Neural cell (in vitro differentiated cells): ENCODE data around the gene TLE3. TPM values are rescaled to one million over a fixed set of nuclear protein-coding genes. Genes with fewer than 3 reads are reported as not detected.

Source experiments
- H2AFZ ChIP-seq: fragments of 200-600, 300-800 bp; sonication (generic), shearing (Covaris generic); 2 replicates; pipeline ENCODE4 v1.6.0; 2014; ENCODE audit warnings: low read depth, mild to moderate bottlenecking, antibody characterized with exemption, low read length, moderate library complexity
- H3F3A ChIP-seq: fragments of 200-600 bp; shearing (Covaris generic); 2 replicates; pipeline ENCODE4 v1.6.1; 2016; ENCODE audit warnings: mild to moderate bottlenecking, moderate library complexity, mixed read lengths, antibody characterized with exemption, low read length; ENCODE audit not compliant: insufficient read depth, poor library complexity, severe bottlenecking
- H3K27ac ChIP-seq: fragments of 200-600, 300-800 bp; sonication (generic), shearing (Covaris generic); 2 replicates; pipeline ENCODE4 v1.5.1; 2014; ENCODE audit warnings: mild to moderate bottlenecking, low read length, moderate library complexity
- H3K27me3 ChIP-seq: fragments of 300-800, 200-600 bp; sonication (generic), shearing (Covaris generic); 2 replicates; pipeline ENCODE4 v1.6.0; 2014; ENCODE audit warnings: mild to moderate bottlenecking, low read depth, low read length, moderate library complexity; ENCODE audit not compliant: insufficient read depth
- H3K36me3 ChIP-seq: fragments of 300-800, 200-600 bp; sonication (generic), shearing (Covaris generic); 2 replicates; pipeline ENCODE4 v1.5.1; 2014; ENCODE audit warnings: mild to moderate bottlenecking, antibody characterized with exemption, low read length, moderate library complexity; ENCODE audit not compliant: insufficient read depth
- H3K4me2 ChIP-seq: fragments of 300-800, 200-600 bp; sonication (generic), shearing (Covaris generic); 2 replicates; pipeline ENCODE4 v1.6.0; 2014; ENCODE audit warnings: mild to moderate bottlenecking, low read length
- H3K4me3 ChIP-seq: fragments of 300-800, 200-600 bp; sonication (generic), shearing (Covaris generic); 2 replicates; pipeline ENCODE4 v1.5.1; 2014; ENCODE audit warnings: mild to moderate bottlenecking, low read length, moderate library complexity
- H3K79me2 ChIP-seq: fragments of 200-600 bp; shearing (Covaris generic); replicated peaks from 2 replicates; pipeline ENCODE4 v1.6.0; 2014; ENCODE audit warnings: mild to moderate bottlenecking, low read length, moderate library complexity; ENCODE audit not compliant: insufficient read depth
- H3K9ac ChIP-seq: fragments of 300-800, 200-600 bp; sonication (generic), shearing (Covaris generic); 2 replicates; pipeline ENCODE4 v1.6.1; 2016; ENCODE audit warnings: mild to moderate bottlenecking, low read length, mixed read lengths
- H3K9me2 ChIP-seq: fragments of 200-600 bp; shearing (Covaris generic); 2 replicates; pipeline ENCODE4 v1.6.1; 2016; ENCODE audit warnings: mild to moderate bottlenecking, low read length, mixed read lengths; ENCODE audit not compliant: insufficient read depth
- H3K9me3 ChIP-seq: fragments of 200-600, 300-800 bp; sonication (generic), shearing (Covaris generic); 2 replicates; pipeline ENCODE4 v1.6.1; 2016; ENCODE audit warnings: mild to moderate bottlenecking, mixed run types, low read length, moderate library complexity, mixed read lengths
- H4K20me1 ChIP-seq: fragments of 200-600 bp; shearing (Covaris generic); 2 replicates; pipeline ENCODE4 v1.6.1; 2016; ENCODE audit warnings: mild to moderate bottlenecking, mixed run types; ENCODE audit not compliant: insufficient read depth
- EP300 ChIP-seq: fragments of 450-650 bp; conservative IDR thresholded peaks from 2 replicates; pipeline ENCODE4 v1.6.1; 2014; ENCODE audit warnings: antibody characterized with exemption, mild to moderate bottlenecking, moderate library complexity; ENCODE audit not compliant: poor library complexity, severe bottlenecking
- EZH2 ChIP-seq: fragments of 200-600, 300-800 bp; shearing (Covaris generic), sonication (generic); IDR thresholded peaks from 2 replicates; pipeline ENCODE4 v1.6.1; 2014; ENCODE audit warnings: antibody characterized with exemption, low read length, borderline replicate concordance, mild to moderate bottlenecking; ENCODE audit not compliant: insufficient read depth, poor library complexity, severe bottlenecking
- MXI1 ChIP-seq: fragments of 450-650 bp; conservative IDR thresholded peaks from 2 replicates; pipeline ENCODE4 v1.6.1; 2014; ENCODE audit warnings: antibody characterized with exemption, mild to moderate bottlenecking; ENCODE audit not compliant: poor library complexity, severe bottlenecking
- POLR2AphosphoS5 ChIP-seq: IDR thresholded peaks from 2 replicates; pipeline ENCODE4 v1.6.1; 2012
- RAD21 ChIP-seq: fragments of 450-650 bp; conservative IDR thresholded peaks from 2 replicates; pipeline ENCODE4 v1.6.1; 2014; ENCODE audit warnings: antibody characterized with exemption, mild to moderate bottlenecking, moderate library complexity
- REST ChIP-seq: IDR thresholded peaks from 2 replicates; pipeline ENCODE4 v1.6.1; 2012; ENCODE audit warnings: borderline replicate concordance
- SMC3 ChIP-seq: fragments of 450-650 bp; conservative IDR thresholded peaks from 2 replicates; pipeline ENCODE4 v1.6.1; 2014; ENCODE audit warnings: antibody characterized with exemption, mild to moderate bottlenecking, moderate library complexity; ENCODE audit not compliant: poor library complexity
- TAF1 ChIP-seq: IDR thresholded peaks from 2 replicates; pipeline ENCODE4 v1.6.1; 2012; ENCODE audit warnings: low read depth
- polyA plus RNA-seq: library from polyadenylated mRNA; depleted of rRNA; stranded (reverse); fragments of >200 nt; gene quantifications from 2 replicates; pipeline ENCODE4 v1.2.3, GENCODE V29; 2014
- TF ChIP-seq, protein P1 (sequence below): fragments of 450-650 bp; IDR thresholded peaks from 2 replicates; pipeline ENCODE4 v1.5.1; 2014; ENCODE audit warnings: antibody characterized with exemption, mild to moderate bottlenecking, moderate library complexity; ENCODE audit not compliant: poor library complexity, severe bottlenecking

TLE3 gene
- polyA plus RNA-seq, 1 donor from 2014 or later, result 27.6 TPM

DNA sequence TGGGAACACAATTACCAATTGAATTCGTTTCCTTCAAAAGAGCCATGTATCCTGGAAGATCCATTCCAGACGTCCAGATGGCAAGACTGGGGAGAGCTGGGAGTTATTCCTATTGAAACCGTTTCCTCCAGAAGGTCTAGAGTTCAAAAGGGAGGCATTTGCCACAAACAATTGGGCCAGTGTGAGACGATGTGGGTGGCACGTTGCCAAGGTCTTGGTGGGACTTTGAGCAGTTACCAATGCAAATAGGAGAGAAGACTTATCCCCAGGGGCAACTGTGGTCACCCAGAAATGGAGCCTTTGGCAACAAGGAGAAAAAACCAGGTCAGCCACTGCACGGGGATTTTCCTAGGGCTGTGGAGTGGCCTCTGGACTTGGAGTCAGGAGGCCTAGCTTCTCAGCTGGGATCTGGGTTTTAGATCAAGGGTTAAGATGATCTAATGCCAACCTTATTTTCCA, 29.6 kb upstream of the TLE3 start:
- Histone ChIP-seq H3K79me2 (no peaks in the 10 kb centered on the region), H2AFZ (no peak overlapping the region), H3K27ac (no peak overlapping the region), H3K9me2 (no peaks in the 10 kb centered on the region), H4K20me1 (no peaks in the 10 kb centered on the region), H3F3A (no peaks in the 10 kb centered on the region), H3K4me3 (no peak overlapping the region), H3K9me3 (no peaks in the 10 kb centered on the region), H3K9ac (no peak overlapping the region), H3K27me3 (no peaks in the 10 kb centered on the region), H3K36me3 (no peaks in the 10 kb centered on the region), H3K4me2 (no peak overlapping the region)
- no peak for TF ChIP-seq TAF1
- TF ChIP-seq EP300, result no peak
- TF ChIP-seq SMC3, result no peak
- TF ChIP-seq REST, result no peak
- no peak for TF ChIP-seq RAD21
- no peak for TF ChIP-seq EZH2
- TF ChIP-seq, protein P1, sequence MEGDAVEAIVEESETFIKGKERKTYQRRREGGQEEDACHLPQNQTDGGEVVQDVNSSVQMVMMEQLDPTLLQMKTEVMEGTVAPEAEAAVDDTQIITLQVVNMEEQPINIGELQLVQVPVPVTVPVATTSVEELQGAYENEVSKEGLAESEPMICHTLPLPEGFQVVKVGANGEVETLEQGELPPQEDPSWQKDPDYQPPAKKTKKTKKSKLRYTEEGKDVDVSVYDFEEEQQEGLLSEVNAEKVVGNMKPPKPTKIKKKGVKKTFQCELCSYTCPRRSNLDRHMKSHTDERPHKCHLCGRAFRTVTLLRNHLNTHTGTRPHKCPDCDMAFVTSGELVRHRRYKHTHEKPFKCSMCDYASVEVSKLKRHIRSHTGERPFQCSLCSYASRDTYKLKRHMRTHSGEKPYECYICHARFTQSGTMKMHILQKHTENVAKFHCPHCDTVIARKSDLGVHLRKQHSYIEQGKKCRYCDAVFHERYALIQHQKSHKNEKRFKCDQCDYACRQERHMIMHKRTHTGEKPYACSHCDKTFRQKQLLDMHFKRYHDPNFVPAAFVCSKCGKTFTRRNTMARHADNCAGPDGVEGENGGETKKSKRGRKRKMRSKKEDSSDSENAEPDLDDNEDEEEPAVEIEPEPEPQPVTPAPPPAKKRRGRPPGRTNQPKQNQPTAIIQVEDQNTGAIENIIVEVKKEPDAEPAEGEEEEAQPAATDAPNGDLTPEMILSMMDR, result no peak
- TF ChIP-seq POLR2AphosphoS5, result no peak
- no peak for TF ChIP-seq MXI1

GRCh38 chr15:70126362-70126761, 28.6 kb upstream of the TLE3 start:
- Histone ChIP-seq H3K27ac (no peak overlapping the region), H3K9ac (no peak overlapping the region), H3K79me2 (no peaks in the 10 kb centered on the region), H3K36me3 (no peaks in the 10 kb centered on the region), H3K27me3 (no peaks in the 10 kb centered on the region), H2AFZ (no peak overlapping the region), H3K9me3 (no peaks in the 10 kb centered on the region), H3K9me2 (no peaks in the 10 kb centered on the region), H3F3A (no peaks in the 10 kb centered on the region), H3K4me3 (no peak overlapping the region), H4K20me1 (no peaks in the 10 kb centered on the region), H3K4me2 (no peak overlapping the region)
- TF ChIP-seq EP300 (no peak), EZH2 (no peak), SMC3 (no peak), RAD21 (no peak)

DNA sequence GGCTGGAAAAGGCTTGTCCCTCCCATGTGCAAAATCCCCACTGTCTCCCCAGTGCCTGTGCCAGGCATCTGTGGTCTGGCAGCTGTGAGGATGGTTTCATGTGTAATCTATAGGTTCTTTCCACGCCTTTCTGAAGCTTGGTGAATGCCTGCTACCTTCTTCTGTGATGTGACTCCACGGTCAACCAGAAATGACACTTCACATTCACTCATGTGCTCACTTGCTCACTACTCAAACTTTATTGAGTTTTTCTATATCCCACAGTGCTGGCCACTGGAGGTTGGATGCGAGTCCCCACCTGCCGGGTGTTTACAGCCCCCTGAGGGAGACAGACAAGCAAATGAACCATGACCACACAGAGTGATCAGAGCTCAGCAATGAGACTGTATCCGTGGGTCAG, 27.9 kb upstream of the TLE3 start:
- Histone ChIP-seq H3K36me3 (no peaks in the 10 kb centered on the region), H3K79me2 (no peaks in the 10 kb centered on the region), H3K9ac (no peak overlapping the region), H3K9me3 (no peaks in the 10 kb centered on the region), H3K9me2 (no peaks in the 10 kb centered on the region), H2AFZ (no peak overlapping the region), H3F3A (no peaks in the 10 kb centered on the region), H3K27ac (no peak overlapping the region), H3K4me3 (no peak overlapping the region), H3K27me3 (no peaks in the 10 kb centered on the region), H4K20me1 (no peaks in the 10 kb centered on the region), H3K4me2 (no peak overlapping the region)
- TF ChIP-seq, protein P1, result no peak
- TF ChIP-seq POLR2AphosphoS5 (no peak), TAF1 (no peak), REST (no peak), SMC3 (no peak), RAD21 (no peak), EZH2 (no peak), EP300 (no peak), MXI1 (no peak)
